ENCODE results near the gene KCNQ4. TPM values are rescaled to one million over a fixed set of nuclear protein-coding genes. Genes with fewer than 3 reads are reported as not detected.

Gene KCNQ4
- total and polyA plus RNA-seq, 2 of the 8 experiments (the other 6 are each of a cell fraction or from before 2014, with no cell fraction given) = 2.2 to 3.9 TPM

DNA sequence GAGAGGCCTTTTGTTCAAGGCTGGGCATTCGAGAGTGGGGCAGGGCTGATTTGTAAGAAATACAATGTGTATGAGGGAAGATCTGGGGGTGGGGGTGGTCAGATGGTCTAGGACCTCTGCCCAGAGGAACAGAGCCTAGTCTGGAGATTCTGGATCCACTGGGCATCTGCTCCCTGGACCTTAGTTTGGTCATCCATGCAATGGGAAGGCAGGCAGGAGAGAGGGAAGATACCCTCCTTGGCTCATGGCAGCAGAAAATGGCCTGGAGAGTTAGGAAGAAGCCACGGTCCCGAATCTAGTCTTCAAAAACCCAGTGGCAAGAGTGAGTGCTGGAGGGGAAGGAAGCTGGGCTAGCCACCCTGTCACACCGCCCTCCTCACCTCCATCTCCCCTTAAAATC lies 39.8 kb downstream of the KCNQ4 start:
- no peak overlapping the region for H3K4ac ChIP-seq (replicated peaks; ENCODE audit: insufficient read length, low read depth, low read length)
- H2AFZ ChIP-seq (ENCODE audit: low read length) = no peak overlapping the region
- no peak overlapping the region for H3K18ac ChIP-seq (ENCODE audit: extremely low read depth, low read length)
- no peaks in the 10 kb centered on the region for H4K20me1 ChIP-seq (replicated peaks in 1 of 2; ENCODE audit: control insufficient read depth in 1 of 2, insufficient read depth in 2 of 2, low read length in 2 of 2)
- H2AK5ac ChIP-seq (ENCODE audit: low read depth, low read length) = peak overlapping the region; percentile 89; the same call in 1 of the 2 replicates
- H2BK20ac ChIP-seq (ENCODE audit: low read length) = no peak overlapping the region
- H3K4me3 ChIP-seq (ENCODE audit: extremely low read depth in 1 of 4, insufficient read depth in 2 of 4, low read depth in 3 of 4, low read length in 4 of 4) = no peak overlapping the region
- no peak overlapping the region for H2BK5ac ChIP-seq (ENCODE audit: low read depth, low read length)
- 0 out of 2 replicates have a peak overlapping the region, but pooled peaks have one; percentile 71 for H2BK12ac ChIP-seq (ENCODE audit: low read depth, low read length)
- H3K79me2 ChIP-seq (ENCODE audit: control insufficient read depth in 1 of 2, insufficient read depth in 2 of 2, low read length in 2 of 2) = no peaks in the 10 kb centered on the region
- no peak overlapping the region for H3K4me2 ChIP-seq (ENCODE audit: insufficient read depth in 1 of 2, low read depth in 2 of 2, low read length in 2 of 2)
- 91% methylated on average over 4 of the region's 4 CpGs; no CpG with 5 or more reads in 1 of the 2 experiments for WGBS, 2 experiments (ENCODE audit: extremely low coverage in 1 of 2, insufficient coverage in 1 of 2, insufficient read length in 1 of 2, insufficient replicate concordance in 2 of 2, low coverage in 1 of 2, low lambda C conversion rate in 2 of 2, missing lambda C conversion rate in 1 of 2)
- H3K79me1 ChIP-seq (ENCODE audit: low read depth, low read length) = no peaks in the 10 kb centered on the region
- no peaks in the 10 kb centered on the region for H3K9me3 ChIP-seq (ENCODE audit: insufficient read depth in 2 of 2, low read depth in 1 of 2, low read length in 1 of 2)
- no peak overlapping the region for H4K8ac ChIP-seq (ENCODE audit: extremely low read depth, insufficient read depth, low read length)
- TF ChIP-seq BCL11A (IDR thresholded peaks at IDR 0.05; ENCODE audit: low read depth in 2 of 2, low read length in 2 of 2) = no peak
- no peak for TF ChIP-seq RNF2 (IDR thresholded peaks at IDR 0.05; ENCODE audit: borderline replicate concordance, low read depth, low read length, missing control alignments, poor library complexity, severe bottlenecking)
- TF ChIP-seq TAF1 (IDR thresholded peaks at IDR 0.05; ENCODE audit: low read depth, low read length) = no peak
- no peak for TF ChIP-seq GABPA (IDR thresholded peaks at IDR 0.05; ENCODE audit: borderline replicate concordance, insufficient read depth, low read length)
- TF ChIP-seq CHD2 (IDR thresholded peaks at IDR 0.05; ENCODE audit: low read length) = no peak
- H3K23ac ChIP-seq (ENCODE audit: insufficient read length) = no peak overlapping the region
- no peak overlapping the region for H3K27ac ChIP-seq (ENCODE audit: low read depth, low read length)
- FAIRE-seq = no peak
- H4K5ac ChIP-seq (ENCODE audit: insufficient read length, low read depth, low read length) = no peak overlapping the region
- H3K14ac ChIP-seq (ENCODE audit: insufficient read length) = no peak overlapping the region
- peak overlapping the region; percentile 35 for H4K91ac ChIP-seq (replicated peaks; ENCODE audit: insufficient read length, low read length)
- peaks cover 0 to 3% (median 0%) of the 10 kb centered on the region in 4 experiments; a peak in 2 of 7 replicates for H3K27me3 ChIP-seq (replicated peaks in 1 of 4; ENCODE audit: control insufficient read depth in 3 of 4, extremely low read depth in 1 of 4, insufficient read depth in 3 of 4, low read length in 3 of 4)
- H3K4me1 ChIP-seq (replicated peaks in 1 of 4; ENCODE audit: control insufficient read depth in 3 of 4, insufficient read depth in 4 of 4, low read length in 3 of 4) = peaks cover 10 to 23% (median 16%) of the 10 kb centered on the region in 4 experiments
- no peak overlapping the region for H3K56ac ChIP-seq (replicated peaks; ENCODE audit: insufficient read length, low read depth, low read length)
- H3K9ac ChIP-seq (replicated peaks in 1 of 4; ENCODE audit: extremely low read depth in 1 of 4, low read depth in 3 of 4, low read length in 3 of 4) = no peak overlapping the region
- H3K23me2 ChIP-seq (ENCODE audit: low read depth, low read length) = peaks cover 2% of the 10 kb centered on the region; the same call in 1 of the 2 replicates
- ChIA-PET POLR2A (ENCODE audit: partially characterized antibody) (interaction anchor here (1.3 to 2.5 kb wide), 3 partner anchors 9 to 132 kb away, joined by 3 to 7 read pairs (median 3); partner anchors contain the start of gene NFYC), CTCF (ENCODE audit: partially characterized antibody) (interaction anchor here (0.7 to 5.7 kb wide), 5 partner anchors 9 to 48 kb away, joined by 3 to 36 read pairs (median 3); no protein-coding TSS in a partner anchor)
- no peak overlapping the region for H2BK120ac ChIP-seq (replicated peaks; ENCODE audit: low read depth, low read length)
- no peak for DNase-seq (ENCODE audit: low read depth in 1 of 2, low spot score in 2 of 2)
- no peak overlapping the region for H2BK15ac ChIP-seq (ENCODE audit: low read length)
- no peaks in the 10 kb centered on the region; a peak in 1 of 8 replicates for H3K36me3 ChIP-seq (ENCODE audit: control insufficient read depth in 2 of 4, insufficient read depth in 4 of 4, low read length in 3 of 4)
